ENCODE results near the gene SLC9A4.

SLC9A4 gene

GRCh38 chr2:102473020-102473419 lies at the start of gene SLC9A4:
Gene SLC9A4, plus strand, starts transcription at chr2:102473226. Its CDS starts 534 bp downstream, at chr2:102473760.
- TF ChIP-seq CTCF (IDR thresholded peaks at IDR 0.05; ENCODE audit: borderline replicate concordance, insufficient read depth, low read depth, low read length), result peak; percentile 79
- H3K4me3 ChIP-seq (ENCODE audit: low read depth, low read length), result no peak within 1 kb of the TSS

- TF ChIP-seq CTCF (IDR thresholded peaks at IDR 0.05; ENCODE audit: borderline replicate concordance, insufficient read depth, low read depth, low read length), result no peak
- H3K4me3 ChIP-seq (ENCODE audit: low read depth, low read length), result no peak overlapping the region
These were observed 49.7 kb upstream of the SLC9A4 start for GRCh38 chr2:102423368-102423767.

GRCh38 chr2:102424754-102425153 lies 48.3 kb upstream of the SLC9A4 start:
- no peak overlapping the region for H3K4me3 ChIP-seq (ENCODE audit: low read depth, low read length)
- TF ChIP-seq CTCF (IDR thresholded peaks at IDR 0.05; ENCODE audit: borderline replicate concordance, insufficient read depth, low read depth, low read length), result no peak

GRCh38 chr2:102425441-102426132 lies 47.4 kb upstream of the SLC9A4 start:
- no peak overlapping the region for H3K4me3 ChIP-seq (ENCODE audit: low read depth, low read length)
- no peak for TF ChIP-seq CTCF (IDR thresholded peaks at IDR 0.05; ENCODE audit: borderline replicate concordance, insufficient read depth, low read depth, low read length)

- no peak for TF ChIP-seq CTCF (IDR thresholded peaks at IDR 0.05; ENCODE audit: borderline replicate concordance, insufficient read depth, low read depth, low read length)
- no peak overlapping the region for H3K4me3 ChIP-seq (ENCODE audit: low read depth, low read length)
These were observed 45.8 kb upstream of the SLC9A4 start for GRCh38 chr2:102427249-102427648.

GRCh38 chr2:102428573-102428972 lies 44.5 kb upstream of the SLC9A4 start:
- TF ChIP-seq CTCF (IDR thresholded peaks at IDR 0.05; ENCODE audit: borderline replicate concordance, insufficient read depth, low read depth, low read length), result no peak
- no peak overlapping the region for H3K4me3 ChIP-seq (ENCODE audit: low read depth, low read length)

GRCh38 chr2:102432386-102432785 lies 40.6 kb upstream of the SLC9A4 start:
- no peak for TF ChIP-seq CTCF (IDR thresholded peaks at IDR 0.05; ENCODE audit: borderline replicate concordance, insufficient read depth, low read depth, low read length)
- no peak overlapping the region for H3K4me3 ChIP-seq (ENCODE audit: low read depth, low read length)
